Transverse colon (tissue), 3 donors: ENCODE measurements around the gene ADGRB3.

Experiments used
- EP300 ChIP-seq: sonication (generic); formaldehyde crosslinking; IDR thresholded peaks from one replicate; pipeline ENCODE4 v1.6.1; 2017; ENCODE audit warnings: antibody characterized with exemption, low read depth
- POLR2A ChIP-seq: fragments of 450-650 bp; IDR thresholded peaks from one replicate; pipeline ENCODE4 v1.6.1; 2016; ENCODE audit warnings: antibody characterized with exemption, mild to moderate bottlenecking, moderate library complexity
- TF ChIP-seq, protein P1 (sequence below), 5 experiments: fragments of 200-600 bp in 3 of 5; fragments of 450-650 bp in 2 of 5; sonication (generic) in 3 of 5; IDR thresholded peaks; 1 replicate in 2 of 5; 2 replicates in 3 of 5; pipeline ENCODE4 v1.5.1; 2016 to 2017; ENCODE audit warnings: antibody characterized with exemption in 5 of 5, inconsistent platforms in 3 of 5, mild to moderate bottlenecking in 2 of 5, moderate library complexity in 1 of 5

DNA sequence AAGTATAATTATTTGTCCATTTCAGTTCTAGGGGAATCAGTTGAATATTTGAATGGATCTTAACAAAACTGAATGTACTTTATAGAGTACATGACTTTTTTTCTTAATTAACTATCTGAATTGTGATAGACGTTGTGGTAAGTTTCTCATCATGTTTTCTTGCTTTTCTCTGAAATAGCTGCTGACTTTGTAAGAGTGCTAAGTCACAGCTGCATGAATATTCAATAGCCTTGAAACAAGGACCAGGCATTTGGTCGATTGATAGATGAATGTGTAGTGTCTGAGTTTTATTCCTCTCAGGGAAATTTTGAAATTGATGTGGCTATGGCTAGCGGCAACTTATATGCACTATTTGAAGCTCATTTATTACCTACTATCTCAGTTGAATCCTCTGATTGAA lies 56.0 kb downstream of the ADGRB3 start:
- TF ChIP-seq, protein P1, sequence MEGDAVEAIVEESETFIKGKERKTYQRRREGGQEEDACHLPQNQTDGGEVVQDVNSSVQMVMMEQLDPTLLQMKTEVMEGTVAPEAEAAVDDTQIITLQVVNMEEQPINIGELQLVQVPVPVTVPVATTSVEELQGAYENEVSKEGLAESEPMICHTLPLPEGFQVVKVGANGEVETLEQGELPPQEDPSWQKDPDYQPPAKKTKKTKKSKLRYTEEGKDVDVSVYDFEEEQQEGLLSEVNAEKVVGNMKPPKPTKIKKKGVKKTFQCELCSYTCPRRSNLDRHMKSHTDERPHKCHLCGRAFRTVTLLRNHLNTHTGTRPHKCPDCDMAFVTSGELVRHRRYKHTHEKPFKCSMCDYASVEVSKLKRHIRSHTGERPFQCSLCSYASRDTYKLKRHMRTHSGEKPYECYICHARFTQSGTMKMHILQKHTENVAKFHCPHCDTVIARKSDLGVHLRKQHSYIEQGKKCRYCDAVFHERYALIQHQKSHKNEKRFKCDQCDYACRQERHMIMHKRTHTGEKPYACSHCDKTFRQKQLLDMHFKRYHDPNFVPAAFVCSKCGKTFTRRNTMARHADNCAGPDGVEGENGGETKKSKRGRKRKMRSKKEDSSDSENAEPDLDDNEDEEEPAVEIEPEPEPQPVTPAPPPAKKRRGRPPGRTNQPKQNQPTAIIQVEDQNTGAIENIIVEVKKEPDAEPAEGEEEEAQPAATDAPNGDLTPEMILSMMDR (IDR thresholded peaks at IDR 0.05): no peak
- TF ChIP-seq POLR2A: no peak
- no peak for TF ChIP-seq EP300
